Measurements from ENCODE around the gene COIL. TPM values are rescaled to one million over a fixed set of nuclear protein-coding genes. Genes with fewer than 3 reads are reported as not detected.

The COIL gene
- total and polyA plus RNA-seq, 2 of the 13 experiments (the other 11 are each of a cell fraction or from before 2014, with no cell fraction given) = 8.1 to 29.4 TPM

GRCh38 chr17:56960596-56961538, at the start of gene COIL (continued):
- peak; percentile 78; the same call in 1 of the 2 replicates for TF ChIP-seq ZNF276 (CRISPR knock-in tag; IDR thresholded peaks at IDR 0.05; ENCODE audit: low read depth)
- TF ChIP-seq PPARG (CRISPR knock-in tag; conservative IDR thresholded peaks at IDR 0.05) = peak; percentile 68
- TF ChIP-seq USF2 (IDR thresholded peaks at IDR 0.05; ENCODE audit: low read depth, low read length) = no peak
- TF ChIP-seq USF2 (CRISPR knock-in tag; IDR thresholded peaks at IDR 0.05; ENCODE audit: borderline replicate concordance) = no peak; the same call in 1 of the 2 replicates
- TF ChIP-seq DMAP1 (CRISPR knock-in tag; IDR thresholded peaks at IDR 0.05) = peak; percentile 93; the same call in 1 of the 2 replicates
- no peak for TF ChIP-seq AGO1 (IDR thresholded peaks at IDR 0.05; ENCODE audit: low read depth, low read length, poor library complexity, severe bottlenecking)
- peak; percentile 88; the same call in 1 of the 2 replicates for TF ChIP-seq SMAD9 (CRISPR knock-in tag; IDR thresholded peaks at IDR 0.05)
- peak; percentile 33; the same call in 1 of the 2 replicates for TF ChIP-seq ONECUT2 (CRISPR knock-in tag; IDR thresholded peaks at IDR 0.05)
- TF ChIP-seq, protein P1, sequence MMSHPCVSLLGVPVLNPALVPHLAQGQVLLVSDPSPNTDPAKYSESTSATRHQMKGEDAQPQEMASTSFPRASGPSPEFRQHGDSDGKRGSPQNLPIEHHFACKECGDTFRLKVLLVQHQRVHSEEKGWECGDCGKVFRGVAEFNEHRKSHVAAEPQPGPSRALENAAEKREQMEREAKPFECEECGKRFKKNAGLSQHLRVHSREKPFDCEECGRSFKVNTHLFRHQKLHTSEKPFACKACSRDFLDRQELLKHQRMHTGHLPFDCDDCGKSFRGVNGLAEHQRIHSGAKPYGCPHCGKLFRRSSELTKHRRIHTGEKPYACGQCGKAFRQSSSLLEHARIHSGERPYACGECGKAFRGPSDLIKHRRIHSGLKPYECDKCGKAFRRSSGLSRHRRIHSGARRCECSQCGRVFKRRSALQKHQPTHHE (CRISPR knock-in tag; IDR thresholded peaks at IDR 0.05; ENCODE audit: borderline replicate concordance) = peak; percentile 78; the same call in 1 of the 2 replicates
- peak; percentile 99 for TF ChIP-seq XRCC5 (optimal IDR thresholded peaks at IDR 0.05; ENCODE audit: low read length)
- TF ChIP-seq TCF12 (IDR thresholded peaks at IDR 0.05) = no peak
- no peak; the same call in 1 of the 2 replicates for TF ChIP-seq TCF12 (CRISPR knock-in tag; IDR thresholded peaks at IDR 0.05)
- no peak for TF ChIP-seq RAD51 (IDR thresholded peaks at IDR 0.05; ENCODE audit: borderline replicate concordance)
- TF ChIP-seq ZNF782 (CRISPR knock-in tag; IDR thresholded peaks at IDR 0.05; ENCODE audit: borderline replicate concordance) = peak; percentile 90
- TF ChIP-seq KAT7 (CRISPR knock-in tag; IDR thresholded peaks at IDR 0.05; ENCODE audit: borderline replicate concordance) = 0 out of 2 replicates have a peak, but pooled peaks have one; percentile 45
- TF ChIP-seq NFYC (CRISPR knock-in tag; IDR thresholded peaks at IDR 0.05) = peak; percentile 36; the same call in 1 of the 2 replicates
- peak; percentile 71; the same call in 1 of the 2 replicates for TF ChIP-seq ZNF337 (CRISPR knock-in tag; IDR thresholded peaks at IDR 0.05; ENCODE audit: borderline replicate concordance, low read depth)
- TF ChIP-seq ZNF563 (CRISPR knock-in tag; IDR thresholded peaks at IDR 0.05) = peak; percentile 58; the same call in 1 of the 2 replicates
- no peak for TF ChIP-seq ZFP41 (CRISPR knock-in tag; IDR thresholded peaks at IDR 0.05; ENCODE audit: borderline replicate concordance)
- TF ChIP-seq, protein P2, sequence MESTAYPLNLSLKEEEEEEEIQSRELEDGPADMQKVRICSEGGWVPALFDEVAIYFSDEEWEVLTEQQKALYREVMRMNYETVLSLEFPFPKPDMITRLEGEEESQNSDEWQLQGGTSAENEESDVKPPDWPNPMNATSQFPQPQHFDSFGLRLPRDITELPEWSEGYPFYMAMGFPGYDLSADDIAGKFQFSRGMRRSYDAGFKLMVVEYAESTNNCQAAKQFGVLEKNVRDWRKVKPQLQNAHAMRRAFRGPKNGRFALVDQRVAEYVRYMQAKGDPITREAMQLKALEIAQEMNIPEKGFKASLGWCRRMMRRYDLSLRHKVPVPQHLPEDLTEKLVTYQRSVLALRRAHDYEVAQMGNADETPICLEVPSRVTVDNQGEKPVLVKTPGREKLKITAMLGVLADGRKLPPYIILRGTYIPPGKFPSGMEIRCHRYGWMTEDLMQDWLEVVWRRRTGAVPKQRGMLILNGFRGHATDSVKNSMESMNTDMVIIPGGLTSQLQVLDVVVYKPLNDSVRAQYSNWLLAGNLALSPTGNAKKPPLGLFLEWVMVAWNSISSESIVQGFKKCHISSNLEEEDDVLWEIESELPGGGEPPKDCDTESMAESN (CRISPR knock-in tag; conservative IDR thresholded peaks at IDR 0.05) = peak; percentile 87
- TF ChIP-seq ZNF616 (CRISPR knock-in tag; IDR thresholded peaks at IDR 0.05; ENCODE audit: low read depth) = no peak
